GM12801 (cell line): ENCODE results near the gene LTBP1.

Source experiments
- TF ChIP-seq, protein P1 (sequence below): IDR thresholded peaks from one replicate; pipeline ENCODE4 v1.5.1; 2011; ENCODE audit warnings: control low read depth; ENCODE audit not compliant: insufficient read length; ENCODE audit errors: extremely low read depth

Gene LTBP1

DNA sequence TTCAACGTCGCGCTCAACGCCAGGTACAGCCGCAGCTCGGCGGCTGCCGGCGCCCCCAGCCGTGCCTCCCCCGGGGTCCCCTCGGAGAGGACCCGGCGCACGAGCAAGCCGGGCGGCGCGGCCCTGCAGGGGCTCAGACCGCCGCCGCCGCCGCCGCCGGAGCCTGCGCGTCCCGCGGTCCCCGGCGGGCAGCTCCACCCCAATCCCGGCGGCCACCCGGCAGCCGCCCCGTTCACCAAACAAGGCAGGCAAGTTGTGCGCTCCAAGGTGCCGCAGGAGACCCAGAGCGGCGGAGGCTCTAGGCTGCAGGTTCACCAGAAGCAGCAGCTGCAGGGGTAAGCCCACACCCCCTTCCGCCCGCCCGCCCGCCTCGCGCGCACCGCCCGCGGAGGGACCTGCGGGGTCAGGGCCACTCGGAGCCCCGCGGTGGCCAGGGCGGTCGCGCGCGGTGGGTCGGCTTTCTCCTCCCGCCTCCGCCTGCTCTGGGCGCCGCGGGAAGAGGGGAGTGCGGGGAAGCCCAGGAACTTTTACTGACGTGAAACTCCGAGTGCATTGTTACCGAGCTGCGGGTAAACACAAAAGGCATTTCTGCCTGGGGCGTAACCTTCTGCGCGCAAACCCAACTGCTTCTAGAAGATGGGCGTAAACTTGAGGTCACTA, 861 bp downstream of the LTBP1 start:
- TF ChIP-seq, protein P1, sequence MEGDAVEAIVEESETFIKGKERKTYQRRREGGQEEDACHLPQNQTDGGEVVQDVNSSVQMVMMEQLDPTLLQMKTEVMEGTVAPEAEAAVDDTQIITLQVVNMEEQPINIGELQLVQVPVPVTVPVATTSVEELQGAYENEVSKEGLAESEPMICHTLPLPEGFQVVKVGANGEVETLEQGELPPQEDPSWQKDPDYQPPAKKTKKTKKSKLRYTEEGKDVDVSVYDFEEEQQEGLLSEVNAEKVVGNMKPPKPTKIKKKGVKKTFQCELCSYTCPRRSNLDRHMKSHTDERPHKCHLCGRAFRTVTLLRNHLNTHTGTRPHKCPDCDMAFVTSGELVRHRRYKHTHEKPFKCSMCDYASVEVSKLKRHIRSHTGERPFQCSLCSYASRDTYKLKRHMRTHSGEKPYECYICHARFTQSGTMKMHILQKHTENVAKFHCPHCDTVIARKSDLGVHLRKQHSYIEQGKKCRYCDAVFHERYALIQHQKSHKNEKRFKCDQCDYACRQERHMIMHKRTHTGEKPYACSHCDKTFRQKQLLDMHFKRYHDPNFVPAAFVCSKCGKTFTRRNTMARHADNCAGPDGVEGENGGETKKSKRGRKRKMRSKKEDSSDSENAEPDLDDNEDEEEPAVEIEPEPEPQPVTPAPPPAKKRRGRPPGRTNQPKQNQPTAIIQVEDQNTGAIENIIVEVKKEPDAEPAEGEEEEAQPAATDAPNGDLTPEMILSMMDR: no peak

DNA sequence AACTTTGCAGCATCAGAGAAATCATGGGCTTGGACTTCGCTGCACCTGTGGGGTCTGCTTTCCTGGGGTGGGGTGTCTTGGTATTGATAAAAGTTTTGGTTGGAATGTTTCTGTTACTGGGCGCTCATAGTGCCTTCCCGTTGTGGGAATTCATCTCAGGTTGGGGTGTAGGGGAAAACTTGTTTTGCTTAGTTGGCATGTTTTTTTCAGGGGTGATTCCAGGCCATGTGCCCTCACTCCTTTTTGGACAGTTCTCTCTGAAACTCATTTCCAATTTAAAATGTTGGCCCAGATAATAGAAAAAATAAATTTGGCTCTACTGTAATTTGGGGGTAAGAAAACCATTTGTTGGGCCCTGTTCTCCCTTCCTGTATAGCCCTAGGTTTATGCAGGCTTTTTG, 1.5 kb downstream of the LTBP1 start:
- TF ChIP-seq, protein P1: no peak

DNA sequence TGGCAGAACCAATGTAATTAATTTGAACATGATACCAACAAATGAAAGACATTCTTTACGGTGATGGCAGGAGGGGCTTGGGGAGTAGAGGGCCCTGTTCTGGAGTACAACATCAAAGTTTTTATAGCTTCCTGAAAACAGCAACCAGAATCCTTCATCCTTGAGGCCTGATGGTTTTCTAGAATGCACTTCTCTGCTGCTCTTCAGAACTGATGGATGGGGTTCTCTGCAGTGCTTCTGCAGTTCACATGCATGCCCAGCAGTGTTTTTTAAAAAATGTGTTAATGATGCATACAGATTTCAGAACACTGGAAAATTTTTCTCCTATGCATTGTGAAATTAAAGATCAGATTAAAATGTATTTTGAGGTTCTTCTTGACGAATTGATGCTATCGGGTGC, 2.5 kb downstream of the LTBP1 start:
- TF ChIP-seq, protein P1: no peak

DNA sequence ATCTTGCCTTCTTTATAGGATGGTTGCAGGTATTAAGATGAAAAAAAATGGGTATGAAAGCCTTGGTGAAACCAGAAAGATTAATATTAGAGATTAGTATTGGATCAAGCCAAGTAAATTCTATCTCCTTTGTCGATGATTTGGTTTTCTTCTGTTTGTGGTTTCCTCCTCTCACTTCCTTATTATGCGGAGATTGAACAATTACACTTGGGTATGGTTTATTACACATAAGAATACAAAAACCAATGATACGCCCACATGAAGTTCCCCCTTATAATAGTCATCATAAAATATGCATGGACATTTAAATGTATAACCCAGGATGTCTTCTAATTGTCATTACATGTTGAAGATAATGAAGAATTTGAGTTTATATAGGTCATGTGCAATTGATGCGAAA, 4.9 kb downstream of the LTBP1 start:
- TF ChIP-seq, protein P1: no peak

DNA sequence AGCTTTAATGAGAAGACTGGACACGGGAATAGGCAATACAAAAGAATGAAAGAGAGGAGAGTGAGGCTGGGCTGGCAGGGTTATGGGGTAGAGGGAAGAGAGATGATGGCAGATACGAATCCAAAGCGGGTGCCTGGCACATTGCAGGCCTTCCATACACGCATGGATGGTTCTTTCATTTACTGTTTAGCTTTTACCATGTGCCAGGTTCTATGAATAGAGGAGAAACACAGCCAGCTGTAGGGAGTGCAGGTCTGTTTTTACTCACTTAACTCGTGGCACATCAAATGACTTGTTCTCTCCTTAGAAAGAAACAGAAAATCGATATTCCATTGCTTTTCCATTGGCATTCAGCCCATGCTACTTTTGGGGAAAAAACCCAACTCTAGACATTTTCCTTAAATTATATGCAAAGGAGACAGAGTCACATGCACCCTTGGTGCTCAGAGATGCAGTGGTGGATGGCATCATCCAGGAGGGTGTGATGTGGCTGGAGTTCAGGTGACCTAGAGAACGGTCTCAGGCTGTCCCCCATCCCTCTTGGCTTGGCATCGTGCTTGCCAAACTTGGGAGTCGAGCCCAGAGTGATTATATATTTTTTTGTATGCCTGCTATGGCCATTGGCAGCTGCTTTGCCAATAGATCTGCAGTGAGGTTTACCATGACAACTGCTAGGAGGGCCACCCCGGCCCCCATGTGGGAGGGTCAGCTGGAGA, 6.2 kb downstream of the LTBP1 start:
- TF ChIP-seq, protein P1: no peak

DNA sequence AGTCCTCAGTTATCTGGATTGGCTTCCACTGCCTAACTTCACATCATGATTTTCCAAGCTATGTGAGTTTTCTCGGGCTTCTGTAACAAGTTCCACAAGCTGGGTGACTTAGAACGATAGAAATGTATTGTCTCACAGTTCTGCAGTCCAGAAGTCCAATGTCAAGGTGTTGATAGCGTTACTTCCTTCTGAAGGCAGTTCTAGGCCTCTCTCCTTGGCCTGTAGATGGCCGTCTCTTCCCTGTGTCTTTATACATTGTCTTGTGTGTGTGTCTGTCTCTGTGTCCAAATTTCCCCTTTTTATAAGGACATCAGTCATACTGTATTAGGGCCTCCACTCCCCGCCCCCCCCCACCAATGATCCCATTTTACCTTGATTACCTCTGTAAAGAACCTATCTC, 7.5 kb downstream of the LTBP1 start:
- TF ChIP-seq, protein P1: no peak

DNA sequence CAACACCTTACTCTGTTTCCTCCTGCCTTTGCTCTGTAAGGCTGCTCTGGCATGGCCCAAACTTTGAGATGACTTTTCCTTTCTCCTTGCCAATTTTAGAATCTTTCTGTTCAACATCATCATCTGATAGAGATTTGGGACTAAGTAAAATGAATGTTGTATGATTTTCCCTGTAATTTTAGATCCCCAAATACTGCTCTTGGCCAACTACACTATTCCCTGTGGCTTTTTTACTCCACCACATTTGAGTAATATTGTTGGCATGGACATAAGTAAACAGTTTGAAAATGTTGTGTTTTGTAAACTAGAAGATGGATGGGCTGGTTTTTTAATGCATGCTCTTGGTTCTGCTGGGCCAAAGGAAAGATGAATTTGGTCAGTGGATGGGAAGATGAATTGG, 12.1 kb downstream of the LTBP1 start:
- TF ChIP-seq, protein P1: no peak
